Psoas muscle (tissue), 8 donors: ENCODE results near the gene SRP9. TPM values are rescaled to one million over a fixed set of nuclear protein-coding genes. Genes with fewer than 3 reads are reported as not detected.

Source experiments
- ATAC-seq, 4 donors: fragments of 200-7000 bp; cut with Tn5 transposase; one replicate each; pipeline ENCODE4 v1.9.1; 2020; ENCODE audit warnings: moderate library complexity in 3 of 4, mild to moderate bottlenecking in 2 of 4
- DNase-seq, 2 donors: peaks; one replicate each; pipeline ENCODE4 v3.0.0-alpha.2; 2020
- H3K27ac ChIP-seq: fragments of 200-600 bp; one replicate; pipeline ENCODE4 v1.8.0; 2022
- H3K27me3 ChIP-seq, 3 donors: fragments of 200-600 bp in 1 of 3; one replicate each; pipeline versions ENCODE4 v1.6.1 to v1.8.0; 2013 to 2022; ENCODE audit warnings: low read length in 2 of 3, mild to moderate bottlenecking in 2 of 3, moderate library complexity in 1 of 3; ENCODE audit not compliant: insufficient read depth in 3 of 3
- H3K36me3 ChIP-seq, 2 donors: fragments of 200-600 bp in 1 of 2; one replicate each; pipeline versions ENCODE4 v1.6.1 to v1.8.0; 2013 to 2022; ENCODE audit warnings: low read depth in 1 of 2, mild to moderate bottlenecking in 1 of 2, moderate library complexity in 1 of 2; ENCODE audit not compliant: insufficient read depth in 1 of 2
- H3K4me1 ChIP-seq: fragments of 200-600 bp; one replicate; pipeline ENCODE4 v1.8.0; 2022
- H3K4me3 ChIP-seq: fragments of 200-600 bp; one replicate; pipeline ENCODE4 v1.8.0; 2022; ENCODE audit warnings: mild to moderate bottlenecking
- H3K9me3 ChIP-seq: fragments of 200-600 bp; one replicate; pipeline ENCODE4 v1.8.0; 2022
- CTCF ChIP-seq: fragments of 200-600 bp; IDR thresholded peaks from one replicate; pipeline ENCODE4 v1.8.0; 2022; ENCODE audit warnings: antibody characterized with exemption
- WGBS, 3 donors: extraction: QIAGEN DNeasy Blood & Tissue Kit; methylation state at CpG; one replicate each; pipeline versions ENCODE4 v1.1.6 to v1.1.7; 2013; 5-methylcytosine and 5-hydroxymethylcytosine counted together
- intact Hi-C, 2 donors: fragments of 100-400 bp; cut with DNase I; formaldehyde crosslinking; loops; one replicate each; pipeline versions ENCODE4 v1.11.0 to v1.14.2; 2022
- polyA plus RNA-seq, 3 donors: library from polyadenylated mRNA; stranded (reverse); fragments of 200-250 nt; gene quantifications; one replicate each; pipeline ENCODE4 v1.2.3, GENCODE V29; 2013
- total RNA-seq, 4 donors: library from RNA; stranded (reverse); fragmentation: NEBNext Ultra II Directional in 2 of 4; extraction: Animal tissue kit (Norgen Biotek cat#: 25700) in 2 of 4; gene quantifications; one replicate each; pipeline versions ENCODE4 v1.2.1 to v1.2.4, GENCODE V29; 2021 to 2023
- donor health status: healthy with polysubstance abuse.
- donor health status: DM: no; HTN: no; CAD: no; lungs with moderate emphysema.
- donor health status: Bipolar disorder and iron deficiency.
- donor health status: healthy.
- donor health status: DM: yes; HTN: yes; CAD: no.
- donor health status: DM: no; HTN: no; CAD: no.
- donor health status: DM: no; HTN: no; CAD: no.
- donor health status: DM: yes; HTN: yes; CAD: no.

Gene SRP9
- total and polyA plus RNA-seq, 7 donors, result 137 to 216 (median 143) TPM

GRCh38 chr1:225838793-225839192 lies 61.2 kb downstream of the SRP9 start:
- no peak overlapping the region for H3K4me3 ChIP-seq
- 85 to 89% (median 86%) methylated on average over 14 of the region's 14 CpGs for WGBS, 3 donors
- H3K36me3 ChIP-seq, result peaks cover 0 to 80% of the 10 kb centered on the region in 2 donors
- H3K4me1 ChIP-seq, result peaks cover 7% of the 10 kb centered on the region
- intact Hi-C loops, result no loop called here
- H3K9me3 ChIP-seq, result no peaks in the 10 kb centered on the region
- no peak overlapping the region for H3K27ac ChIP-seq
- TF ChIP-seq CTCF, result no peak
- ATAC-seq (no peak), DNase-seq (peak in 1 of 2 donors; percentile 24)
- no peaks in the 10 kb centered on the region for H3K27me3 ChIP-seq

Other genes starting within 250 kb of the SRP9 start
- gene ENAH, start 124.7 kb upstream of the SRP9 start, total RNA-seq, result 100 to 1,000 TPM; 119 to 262 (median 177) TPM
- 10 to 100 TPM; 17.1 to 76.4 (median 38.8) TPM for gene ENAH, start 124.7 kb upstream of the SRP9 start, polyA plus RNA-seq
- 100 to 1,000 TPM in 2 of 4 donors, 10 to 100 TPM in 2; 65.8 to 209 (median 98.1) TPM for gene EPHX1, start 32.3 kb downstream of the SRP9 start, total RNA-seq
- 100 to 1,000 TPM in 1 of 3 donors, 10 to 100 TPM in 2; 19.4 to 118 (median 60.4) TPM for gene EPHX1, start 32.3 kb downstream of the SRP9 start, polyA plus RNA-seq
- 10 to 100 TPM; 12.7 to 17.9 (median 16.0) TPM for gene TMEM63A, start 104.6 kb downstream of the SRP9 start, total RNA-seq
- gene TMEM63A, start 104.6 kb downstream of the SRP9 start, polyA plus RNA-seq, result 10 to 100 TPM in 2 of 3 donors, 1 to 10 TPM in 1; 7.1 to 14.2 (median 11.4) TPM
- gene LEFTY1, start 111.3 kb downstream of the SRP9 start, total RNA-seq, result under 1 TPM in 1 of 4 donors, not detected in 3; 0.26 TPM
- gene LEFTY1, start 111.3 kb downstream of the SRP9 start, polyA plus RNA-seq, result under 1 TPM in 2 of 3 donors, not detected in 1; 0.08 to 0.13 TPM
- 10 to 100 TPM; 46.0 to 59.4 (median 53.7) TPM for gene PYCR2, start 146.4 kb downstream of the SRP9 start, total RNA-seq
- gene PYCR2, start 146.4 kb downstream of the SRP9 start, polyA plus RNA-seq, result 10 to 100 TPM; 34.9 to 70.2 (median 41.4) TPM
- gene LEFTY2, start 163.4 kb downstream of the SRP9 start, total RNA-seq, result 1 to 10 TPM in 1 of 4 donors, under 1 TPM in 2, not detected in 1; 0.13 to 1.2 (median 0.42) TPM
- under 1 TPM in 2 of 3 donors, not detected in 1; 0.03 to 0.10 TPM for gene LEFTY2, start 163.4 kb downstream of the SRP9 start, polyA plus RNA-seq
- 10 to 100 TPM; 17.4 to 27.7 (median 22.1) TPM for gene SDE2, start 221.5 kb downstream of the SRP9 start, total RNA-seq
- gene SDE2, start 221.5 kb downstream of the SRP9 start, polyA plus RNA-seq, result 10 to 100 TPM in 1 of 3 donors, 1 to 10 TPM in 2; 8.1 to 19.5 (median 9.7) TPM